ENCODE data around the gene LHFPL2. TPM values are rescaled to one million over a fixed set of nuclear protein-coding genes. Genes with fewer than 3 reads are reported as not detected.
A peak's percentile ranks its signal among the peaks of the same experiment; 100 is the strongest.

LHFPL2 gene
- total and polyA plus RNA-seq, 9 of the 15 experiments (the other 6 are each of a cell fraction or from before 2014, with no cell fraction given) = 1.0 to 6.6 (median 4.6) TPM

- TF ChIP-seq, protein P1, sequence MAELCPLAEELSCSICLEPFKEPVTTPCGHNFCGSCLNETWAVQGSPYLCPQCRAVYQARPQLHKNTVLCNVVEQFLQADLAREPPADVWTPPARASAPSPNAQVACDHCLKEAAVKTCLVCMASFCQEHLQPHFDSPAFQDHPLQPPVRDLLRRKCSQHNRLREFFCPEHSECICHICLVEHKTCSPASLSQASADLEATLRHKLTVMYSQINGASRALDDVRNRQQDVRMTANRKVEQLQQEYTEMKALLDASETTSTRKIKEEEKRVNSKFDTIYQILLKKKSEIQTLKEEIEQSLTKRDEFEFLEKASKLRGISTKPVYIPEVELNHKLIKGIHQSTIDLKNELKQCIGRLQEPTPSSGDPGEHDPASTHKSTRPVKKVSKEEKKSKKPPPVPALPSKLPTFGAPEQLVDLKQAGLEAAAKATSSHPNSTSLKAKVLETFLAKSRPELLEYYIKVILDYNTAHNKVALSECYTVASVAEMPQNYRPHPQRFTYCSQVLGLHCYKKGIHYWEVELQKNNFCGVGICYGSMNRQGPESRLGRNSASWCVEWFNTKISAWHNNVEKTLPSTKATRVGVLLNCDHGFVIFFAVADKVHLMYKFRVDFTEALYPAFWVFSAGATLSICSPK (IDR thresholded peaks at IDR 0.05; ENCODE audit: borderline replicate concordance) = no peak
- TF ChIP-seq DMBX1 (CRISPR knock-in tag; IDR thresholded peaks at IDR 0.05; ENCODE audit: borderline replicate concordance) = peak; percentile 74; the same call in 1 of the 2 replicates
- no peak; a peak in 1 of 4 replicates for TF ChIP-seq TEAD1 (CRISPR knock-in tag; IDR thresholded peaks at IDR 0.05)
- no peak; the same call in 1 of the 2 replicates for TF ChIP-seq ZNF354B (CRISPR knock-in tag; IDR thresholded peaks at IDR 0.05)
- peak in 1 of 2 experiments; percentile 82; a peak in 1 of 4 replicates for TF ChIP-seq ZMIZ1 (IDR thresholded peaks at IDR 0.05; ENCODE audit: low read depth in 2 of 2, low read length in 2 of 2)
- TF ChIP-seq, protein P2, sequence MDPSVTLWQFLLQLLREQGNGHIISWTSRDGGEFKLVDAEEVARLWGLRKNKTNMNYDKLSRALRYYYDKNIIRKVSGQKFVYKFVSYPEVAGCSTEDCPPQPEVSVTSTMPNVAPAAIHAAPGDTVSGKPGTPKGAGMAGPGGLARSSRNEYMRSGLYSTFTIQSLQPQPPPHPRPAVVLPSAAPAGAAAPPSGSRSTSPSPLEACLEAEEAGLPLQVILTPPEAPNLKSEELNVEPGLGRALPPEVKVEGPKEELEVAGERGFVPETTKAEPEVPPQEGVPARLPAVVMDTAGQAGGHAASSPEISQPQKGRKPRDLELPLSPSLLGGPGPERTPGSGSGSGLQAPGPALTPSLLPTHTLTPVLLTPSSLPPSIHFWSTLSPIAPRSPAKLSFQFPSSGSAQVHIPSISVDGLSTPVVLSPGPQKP (CRISPR knock-in tag; IDR thresholded peaks at IDR 0.05) = no peak
- no peak for TF ChIP-seq ZNF41 (CRISPR knock-in tag; conservative IDR thresholded peaks at IDR 0.05)
- no peak for TF ChIP-seq ZFP91 (CRISPR knock-in tag; IDR thresholded peaks at IDR 0.05)
- TF ChIP-seq CBX8 (IDR thresholded peaks at IDR 0.05; ENCODE audit: borderline replicate concordance, extremely low read depth, low read depth, low read length, poor library complexity, severe bottlenecking) = no peak
- TF ChIP-seq, protein P3, sequence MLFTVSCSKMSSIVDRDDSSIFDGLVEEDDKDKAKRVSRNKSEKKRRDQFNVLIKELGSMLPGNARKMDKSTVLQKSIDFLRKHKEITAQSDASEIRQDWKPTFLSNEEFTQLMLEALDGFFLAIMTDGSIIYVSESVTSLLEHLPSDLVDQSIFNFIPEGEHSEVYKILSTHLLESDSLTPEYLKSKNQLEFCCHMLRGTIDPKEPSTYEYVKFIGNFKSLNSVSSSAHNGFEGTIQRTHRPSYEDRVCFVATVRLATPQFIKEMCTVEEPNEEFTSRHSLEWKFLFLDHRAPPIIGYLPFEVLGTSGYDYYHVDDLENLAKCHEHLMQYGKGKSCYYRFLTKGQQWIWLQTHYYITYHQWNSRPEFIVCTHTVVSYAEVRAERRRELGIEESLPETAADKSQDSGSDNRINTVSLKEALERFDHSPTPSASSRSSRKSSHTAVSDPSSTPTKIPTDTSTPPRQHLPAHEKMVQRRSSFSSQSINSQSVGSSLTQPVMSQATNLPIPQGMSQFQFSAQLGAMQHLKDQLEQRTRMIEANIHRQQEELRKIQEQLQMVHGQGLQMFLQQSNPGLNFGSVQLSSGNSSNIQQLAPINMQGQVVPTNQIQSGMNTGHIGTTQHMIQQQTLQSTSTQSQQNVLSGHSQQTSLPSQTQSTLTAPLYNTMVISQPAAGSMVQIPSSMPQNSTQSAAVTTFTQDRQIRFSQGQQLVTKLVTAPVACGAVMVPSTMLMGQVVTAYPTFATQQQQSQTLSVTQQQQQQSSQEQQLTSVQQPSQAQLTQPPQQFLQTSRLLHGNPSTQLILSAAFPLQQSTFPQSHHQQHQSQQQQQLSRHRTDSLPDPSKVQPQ (CRISPR knock-in tag; IDR thresholded peaks at IDR 0.05; ENCODE audit: borderline replicate concordance) = 0 out of 2 replicates have a peak, but pooled peaks have one; percentile 19
- TF ChIP-seq CBFB (CRISPR knock-in tag; IDR thresholded peaks at IDR 0.05) = no peak
- peak; percentile 80 for TF ChIP-seq NCOA1 (IDR thresholded peaks at IDR 0.05; ENCODE audit: low read depth)
- TF ChIP-seq EP400 (IDR thresholded peaks at IDR 0.05) = peak; percentile 82
Observed at GRCh38 chr5:78483809-78484521, 164.6 kb downstream of the LHFPL2 start (continued).

Measured in K562 (cell line).